NCI-H2081 treated with DMSO at 0.1 percent for 48 hours (cell line): Measurements from ENCODE around the gene CAMK1.

ENCODE experiments used
- DNase-seq: peaks from one replicate; lab custom pipeline; 2025; lab: John Stamatoyannopoulos, UW

The CAMK1 gene

DNA sequence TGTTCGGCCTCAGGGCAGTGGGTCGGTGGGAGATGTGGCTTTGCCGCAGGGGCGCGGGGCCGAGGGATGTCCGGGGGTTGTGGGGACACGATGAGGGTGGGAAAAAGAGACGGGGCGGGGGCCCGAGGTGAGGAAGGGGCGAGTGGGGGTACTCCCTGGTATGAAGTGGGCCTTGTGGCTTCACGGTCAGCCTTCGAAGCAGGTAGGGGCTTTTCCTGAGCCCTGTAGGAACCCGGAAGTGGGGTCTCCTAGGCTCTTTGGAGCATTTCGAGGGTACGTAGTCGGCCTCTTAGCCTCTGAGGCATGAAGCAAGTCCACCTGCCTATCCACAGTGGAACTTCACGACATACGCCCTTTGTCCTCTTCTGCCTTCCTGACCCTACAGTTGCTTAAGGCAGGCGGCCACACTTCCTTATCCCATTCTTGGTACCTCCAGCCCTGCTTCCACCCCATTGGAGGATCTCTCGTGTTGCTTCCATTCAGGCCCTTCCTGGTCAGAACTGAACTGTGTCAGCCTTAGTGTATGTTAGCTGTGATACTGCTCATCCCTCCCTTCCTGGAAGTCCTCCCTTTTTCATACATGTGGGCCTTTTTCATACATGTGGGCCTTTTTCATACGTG lies 23.5 kb upstream of the CAMK1 start:
- DNase-seq, result no peak

DNA sequence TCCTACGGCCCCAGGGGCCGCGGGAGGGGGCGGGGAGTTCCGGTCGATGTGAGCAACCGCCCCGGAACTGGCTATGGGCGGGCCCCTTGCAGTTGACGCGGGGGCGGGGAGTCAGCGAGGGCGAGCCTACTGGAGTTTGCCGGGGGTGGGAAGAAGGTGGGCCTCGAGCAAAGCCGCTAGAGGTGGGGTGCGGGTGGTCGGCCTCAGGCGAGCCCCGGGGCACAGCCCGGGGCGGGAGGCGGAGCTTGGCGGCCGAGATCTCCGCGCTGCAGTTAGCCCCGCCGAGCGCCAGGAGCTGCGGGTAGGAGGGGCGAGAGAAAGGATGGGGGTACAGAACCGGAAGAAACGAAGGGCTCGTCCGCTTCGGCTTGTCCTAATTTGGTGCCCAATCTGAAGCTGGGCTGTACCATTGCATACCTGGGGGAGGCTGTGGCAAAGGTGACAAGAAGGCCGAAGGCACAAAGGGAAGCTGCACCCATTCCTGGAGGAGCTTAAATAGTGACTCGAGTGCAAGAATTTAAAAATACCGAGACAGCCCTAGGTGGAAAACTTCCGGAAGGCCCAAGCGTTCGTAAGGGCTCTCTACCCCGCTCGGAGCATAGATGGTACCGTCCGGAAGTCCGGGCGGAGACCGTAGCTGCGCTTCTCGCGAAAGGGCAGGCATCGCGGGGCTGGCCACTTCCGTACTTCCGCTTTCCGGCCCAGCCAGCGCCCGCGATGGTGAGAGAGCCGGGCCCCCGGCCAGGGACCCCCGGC lies 22.8 kb upstream of the CAMK1 start, which contains the start of the genes ARPC4 and TADA3:
Gene ARPC4 (plus strand): TSS at position 678 of the 756 bp plus-strand sequence. CDS start 40 bp downstream, at position 718.
Gene TADA3 (minus strand): TSS at position 69 of the 756 bp plus-strand sequence. CDS start 1,007 bp downstream, outside the sequence.
- peak; percentile 68 for DNase-seq

DNA sequence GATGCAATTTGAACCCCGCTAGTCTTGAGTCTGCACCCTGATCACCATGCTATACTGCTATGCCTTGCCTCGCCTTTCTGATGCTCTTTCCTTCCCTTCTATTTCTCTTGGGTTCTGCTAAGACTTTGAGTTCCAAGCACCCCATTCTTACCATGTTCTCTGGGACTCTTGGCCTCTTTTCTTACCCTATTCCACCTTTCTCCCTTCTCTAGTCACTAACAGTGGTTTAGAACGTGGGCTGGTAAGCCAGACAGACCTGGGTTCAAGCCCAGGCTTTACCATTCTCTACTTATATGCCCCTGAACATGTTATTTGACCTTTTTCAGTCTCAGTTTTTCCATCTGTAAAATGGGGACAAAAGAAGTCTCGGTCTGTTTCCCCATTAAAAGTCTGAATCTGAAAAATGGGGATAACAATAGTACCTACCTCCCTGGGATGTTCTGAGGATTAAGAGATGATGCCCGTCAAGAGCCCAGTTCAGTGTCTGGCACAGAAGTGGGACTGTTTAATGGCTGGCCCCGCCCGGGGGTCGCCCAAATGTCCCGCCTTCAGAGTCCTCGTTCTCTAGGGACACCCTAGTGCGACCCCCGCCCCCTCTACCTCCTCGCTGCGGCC lies 22.1 kb upstream of the CAMK1 start:
- no peak for DNase-seq

DNA sequence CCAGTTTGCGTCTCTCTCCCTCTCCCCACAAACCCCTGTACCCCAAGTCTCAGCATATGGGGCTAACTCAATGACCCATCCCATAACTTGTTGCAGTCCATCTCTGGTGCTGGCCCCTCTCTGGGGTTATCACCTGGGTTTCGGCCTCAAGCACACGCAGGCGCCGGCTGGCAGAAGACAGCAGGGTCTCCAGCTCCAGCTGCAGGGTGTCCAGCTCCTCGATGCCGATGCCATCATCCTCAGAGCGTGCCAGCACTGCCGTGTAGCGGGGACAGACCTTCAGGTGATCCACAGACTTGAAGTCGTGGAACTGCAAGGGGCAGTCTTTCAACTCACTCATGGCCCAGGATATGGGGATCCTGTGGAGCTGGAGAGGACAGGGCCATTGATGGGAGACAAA lies 21.4 kb upstream of the CAMK1 start:
- no peak for DNase-seq

DNA sequence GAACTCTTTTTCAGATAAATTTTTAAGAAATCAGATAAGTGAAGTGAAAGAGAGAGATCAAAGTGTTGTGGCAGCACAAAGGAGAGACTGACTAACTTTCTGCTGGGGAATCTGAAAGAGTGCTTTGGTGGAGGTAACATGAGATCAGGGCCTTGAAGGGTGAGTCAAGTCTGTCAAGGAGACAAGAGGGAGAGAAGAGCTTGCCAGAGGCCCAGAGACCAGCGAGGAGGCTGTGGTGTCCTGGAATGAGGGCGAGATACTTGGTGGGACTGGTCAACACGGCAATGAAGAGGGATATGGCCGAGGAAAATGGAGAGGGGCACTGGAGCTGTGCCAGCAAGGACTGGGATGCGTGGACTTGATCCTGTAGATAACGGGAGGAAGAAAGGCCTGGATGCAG lies 18.0 kb upstream of the CAMK1 start:
- DNase-seq, result no peak

DNA sequence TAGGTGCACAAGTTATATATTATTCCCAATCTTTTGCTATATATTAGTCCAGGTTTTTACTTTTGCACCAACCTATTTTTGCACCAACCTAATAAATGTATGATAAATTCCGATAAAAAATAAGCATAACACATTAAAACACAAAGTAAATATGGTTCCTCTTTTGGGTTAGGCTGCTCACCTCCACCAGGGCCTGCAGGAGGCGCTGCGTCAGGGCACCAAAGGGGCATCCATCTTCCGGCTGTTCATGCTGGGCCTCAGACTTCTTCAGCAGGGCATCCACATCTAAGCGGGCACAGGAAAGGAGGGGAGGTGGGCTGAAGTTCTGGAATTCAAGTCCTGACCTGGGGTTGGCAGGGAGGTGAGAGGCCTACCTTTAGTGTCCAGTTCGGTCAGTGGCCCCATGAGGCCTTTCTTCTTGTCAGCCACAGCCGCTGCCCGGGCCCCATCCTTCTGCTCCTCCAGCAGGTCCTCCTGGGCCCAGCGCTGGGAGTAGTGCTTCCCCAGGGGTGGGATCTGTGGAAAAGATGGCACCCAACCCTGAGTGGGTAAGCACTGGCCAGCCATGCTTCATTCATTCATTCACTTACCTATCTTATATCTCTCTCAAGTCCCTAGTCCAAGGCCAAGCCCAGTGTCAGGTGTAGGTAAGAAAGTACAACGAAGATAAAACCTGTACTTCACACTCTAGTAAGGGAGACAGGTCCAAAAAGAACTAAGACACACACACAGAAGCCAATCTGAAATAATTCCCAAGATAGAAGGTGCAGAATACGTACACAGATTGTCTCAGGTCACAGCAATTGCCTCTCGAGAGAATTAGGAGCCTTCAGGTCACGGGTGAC lies 17.3 kb upstream of the CAMK1 start:
- DNase-seq, result no peak

DNA sequence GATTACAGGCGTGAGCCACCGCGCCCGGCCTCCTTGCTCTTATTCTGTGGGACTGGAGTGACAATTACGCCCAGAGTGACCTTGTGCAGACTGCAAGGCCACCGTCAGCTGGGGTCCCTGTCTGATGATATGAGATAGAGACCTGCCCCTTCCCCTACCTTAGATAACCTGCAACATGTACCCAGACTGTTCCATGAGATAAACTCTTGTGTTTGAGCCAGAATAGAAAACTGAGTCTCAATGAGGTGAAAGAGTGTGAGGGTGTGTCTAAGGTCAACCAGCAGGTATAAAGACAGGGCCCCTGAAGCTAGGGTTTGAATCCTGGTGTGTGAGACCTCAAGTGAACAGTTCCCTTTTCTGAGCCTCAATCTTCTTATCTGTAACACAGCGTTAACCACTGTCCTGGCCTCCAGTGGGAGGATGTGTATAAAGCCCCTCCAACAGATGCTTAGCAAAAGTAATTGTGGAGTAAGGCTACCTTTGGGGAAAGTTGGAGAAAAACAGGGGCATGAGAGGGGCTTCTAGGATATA lies 16.5 kb upstream of the CAMK1 start:
- DNase-seq, result no peak

DNA sequence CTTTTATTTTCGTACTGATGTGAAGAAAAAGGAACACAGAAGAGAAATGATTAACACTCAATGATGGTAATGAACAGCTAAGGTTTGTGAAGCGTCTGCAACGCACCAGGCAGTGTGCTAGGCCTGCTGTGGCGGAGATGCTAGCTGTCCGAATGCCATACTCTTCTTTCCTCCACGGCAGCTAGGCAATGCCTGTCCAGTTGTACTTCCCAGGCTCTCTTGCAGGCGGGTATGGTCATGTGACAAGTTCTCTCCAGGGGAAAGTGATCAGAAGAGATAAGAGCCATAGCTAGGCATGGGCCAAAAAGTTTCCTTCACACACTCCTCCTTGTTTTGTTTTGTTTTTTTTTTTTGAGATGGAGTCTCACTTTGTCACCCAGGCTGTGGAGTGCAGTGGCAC lies 15.9 kb upstream of the CAMK1 start:
- no peak for DNase-seq

DNA sequence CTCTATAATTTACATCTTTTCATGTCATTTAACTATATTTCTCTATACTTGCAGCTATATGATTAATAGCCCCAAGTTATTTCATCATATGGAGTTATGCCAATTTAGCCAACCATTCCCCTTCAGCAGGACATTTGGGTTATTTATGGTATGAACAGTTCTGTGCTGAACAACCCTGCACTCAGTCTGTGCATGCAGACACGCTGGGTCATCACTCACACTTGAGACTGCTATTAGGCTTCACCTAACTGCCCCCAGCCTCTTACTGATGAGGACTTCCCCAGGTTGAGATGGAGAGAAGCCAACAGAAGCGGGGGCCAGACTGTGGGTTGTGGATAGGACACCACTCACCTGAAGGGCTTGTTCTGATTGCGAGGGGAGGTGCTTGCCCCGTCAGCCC lies 15.2 kb upstream of the CAMK1 start:
- DNase-seq, result no peak

DNA sequence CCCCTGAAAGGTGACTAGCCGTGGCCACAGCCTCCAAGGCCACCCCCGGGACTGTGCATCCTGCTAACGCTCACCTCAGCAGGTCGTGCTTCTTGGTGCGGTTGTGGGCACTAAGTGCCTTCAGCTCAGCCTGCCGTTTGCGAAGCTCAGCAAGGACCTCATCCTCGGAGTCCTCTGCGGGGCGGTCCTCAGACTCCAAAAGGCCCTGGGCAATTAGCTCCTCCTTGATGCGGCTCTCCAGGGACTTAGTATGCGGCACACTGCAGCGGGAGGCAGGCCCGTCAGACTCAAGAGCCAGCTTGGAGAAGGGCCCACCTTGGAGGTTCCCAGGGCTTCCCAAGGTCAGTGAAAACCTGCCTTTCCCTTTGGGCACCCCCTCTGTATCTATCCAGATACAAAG lies 14.2 kb upstream of the CAMK1 start:
- DNase-seq, result no peak

DNA sequence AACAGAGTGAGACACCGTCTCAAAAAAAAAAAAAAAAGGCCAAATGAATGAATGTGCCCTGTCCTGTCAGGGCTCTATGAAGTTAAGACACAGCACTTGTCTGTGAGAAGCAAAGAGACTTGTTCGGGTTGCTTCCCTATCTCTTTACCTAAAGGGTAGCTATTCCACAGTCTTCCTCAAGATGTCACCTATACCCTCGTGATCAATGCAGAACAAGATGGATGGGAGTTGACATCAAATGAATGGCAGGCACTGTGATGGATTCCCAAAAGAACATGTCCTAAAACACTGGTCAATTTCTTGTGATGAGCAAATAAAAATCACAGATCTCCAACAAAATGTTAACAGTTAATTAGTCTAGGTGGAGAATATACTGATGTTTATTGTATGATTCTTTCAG lies 13.0 kb upstream of the CAMK1 start:
- no peak for DNase-seq

DNA sequence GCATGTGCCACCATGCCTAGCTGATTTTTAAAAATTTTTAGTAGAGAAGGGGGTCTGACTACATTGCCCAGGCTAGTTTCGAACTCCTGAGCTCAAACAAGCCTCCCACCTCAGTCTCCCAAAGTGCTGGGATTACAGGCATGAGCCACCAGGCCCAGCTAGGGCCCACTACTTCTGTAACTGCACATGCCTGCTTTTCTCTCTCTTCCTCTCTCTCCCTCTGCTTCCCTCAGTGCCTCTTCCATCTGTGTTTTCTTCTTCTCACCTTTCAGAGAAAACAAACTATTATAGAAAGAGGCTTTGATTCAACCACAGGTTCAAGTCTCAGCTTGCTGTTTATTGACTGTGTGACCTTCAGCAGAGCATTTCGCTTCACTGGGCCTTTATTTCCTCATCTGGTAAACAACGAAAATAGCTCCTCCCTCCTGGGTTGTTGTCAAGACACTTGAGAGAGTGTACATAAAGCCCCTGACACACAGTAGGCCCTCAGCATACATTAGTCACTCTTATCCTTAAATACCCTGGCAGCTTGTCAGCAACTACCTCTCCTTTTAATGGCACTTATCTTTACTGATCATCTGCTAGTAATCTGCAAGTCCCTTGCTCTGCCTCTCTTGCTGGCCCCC lies 12.3 kb upstream of the CAMK1 start:
- no peak for DNase-seq

DNA sequence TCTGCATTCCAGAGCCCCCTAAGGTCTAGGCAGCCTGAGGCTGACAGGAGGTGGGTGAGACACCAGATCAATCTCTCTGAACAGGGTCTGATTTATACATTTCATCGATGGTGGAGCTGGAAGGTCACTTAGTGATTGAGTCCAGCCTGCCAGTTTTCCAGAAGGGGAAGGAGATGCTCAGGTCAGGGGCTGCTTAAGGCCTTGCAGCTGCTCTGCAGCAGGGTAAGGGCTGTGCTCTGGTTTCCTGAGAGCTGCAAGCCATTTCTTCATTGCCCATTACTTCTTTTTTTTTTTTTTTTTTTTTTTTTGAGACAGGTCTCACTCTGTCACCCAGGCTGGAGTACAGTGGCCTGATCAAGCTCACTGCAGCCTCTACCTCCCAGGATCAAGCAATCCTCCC lies 11.8 kb upstream of the CAMK1 start:
- DNase-seq, result no peak

DNA sequence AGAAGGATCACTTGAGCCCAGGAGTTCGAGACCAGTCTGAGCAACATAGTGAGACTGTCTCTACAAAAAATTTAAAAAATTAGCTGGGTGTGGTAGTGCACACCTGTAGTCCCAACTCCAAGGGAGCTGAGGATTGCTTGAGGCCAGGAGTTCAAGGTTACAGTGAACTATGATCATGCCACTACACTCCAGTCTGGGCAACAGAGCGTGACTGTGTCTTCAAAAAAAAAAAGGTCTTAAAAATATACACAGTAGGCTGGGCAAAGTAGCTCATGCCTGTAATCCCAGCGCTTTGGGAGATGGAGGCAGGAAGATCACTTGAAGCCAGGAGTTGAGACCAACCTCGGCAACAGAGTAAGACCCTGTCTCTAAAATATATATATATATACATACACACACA lies 11.2 kb upstream of the CAMK1 start:
- no peak for DNase-seq

DNA sequence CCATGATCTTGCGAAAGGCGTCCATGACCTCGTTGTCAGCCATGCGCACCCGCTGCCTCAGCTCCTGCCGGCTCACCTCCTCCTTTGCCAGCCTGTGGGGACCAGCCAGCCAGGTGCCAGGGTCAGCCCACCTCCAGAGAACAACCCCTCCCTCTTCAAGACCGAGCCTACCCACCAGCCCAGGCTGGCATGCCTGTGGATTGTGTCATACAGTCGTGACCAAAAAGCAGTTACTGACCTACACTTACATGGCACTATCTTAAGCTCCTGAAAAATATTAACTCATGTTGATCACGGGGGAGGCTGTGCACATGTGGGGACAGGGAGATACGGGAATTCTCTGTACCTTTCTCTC lies 10.7 kb upstream of the CAMK1 start:
- no peak for DNase-seq

DNA sequence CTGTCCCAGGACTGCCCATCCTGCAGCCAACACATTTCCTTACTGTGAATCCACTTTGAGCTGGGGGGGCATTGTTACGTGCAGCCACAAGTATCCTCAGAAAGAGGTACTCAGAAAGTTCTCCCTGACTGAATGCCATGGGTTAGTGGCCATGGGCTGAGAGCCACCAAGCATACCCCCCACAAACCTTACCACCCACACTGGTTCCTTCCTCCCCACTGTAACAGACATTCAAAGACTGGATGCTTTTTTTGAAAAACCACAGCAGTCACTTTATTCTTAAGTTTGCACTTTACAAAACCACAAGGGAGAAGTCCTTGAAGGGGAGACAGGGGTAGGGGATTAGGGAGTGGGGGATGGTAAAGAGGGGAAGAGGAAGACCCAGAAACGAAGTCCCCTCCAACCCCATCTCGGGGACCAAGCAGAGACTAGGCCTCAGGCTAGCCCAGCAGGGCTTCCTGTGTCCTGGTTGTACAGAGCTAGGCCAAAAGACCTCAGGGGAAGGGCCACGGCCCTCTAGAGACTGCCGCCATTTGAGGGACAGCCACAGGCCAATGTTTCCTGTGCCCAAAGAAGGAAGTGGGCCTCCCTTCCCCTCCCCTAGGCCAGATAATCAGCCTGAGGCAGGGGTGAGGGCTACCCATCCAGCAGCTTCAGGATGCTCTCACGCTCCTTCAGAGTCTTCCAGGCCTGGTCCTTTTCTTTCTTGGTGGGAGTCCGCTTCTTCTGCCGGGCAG lies 10.1 kb upstream of the CAMK1 start:
- no peak for DNase-seq

DNA sequence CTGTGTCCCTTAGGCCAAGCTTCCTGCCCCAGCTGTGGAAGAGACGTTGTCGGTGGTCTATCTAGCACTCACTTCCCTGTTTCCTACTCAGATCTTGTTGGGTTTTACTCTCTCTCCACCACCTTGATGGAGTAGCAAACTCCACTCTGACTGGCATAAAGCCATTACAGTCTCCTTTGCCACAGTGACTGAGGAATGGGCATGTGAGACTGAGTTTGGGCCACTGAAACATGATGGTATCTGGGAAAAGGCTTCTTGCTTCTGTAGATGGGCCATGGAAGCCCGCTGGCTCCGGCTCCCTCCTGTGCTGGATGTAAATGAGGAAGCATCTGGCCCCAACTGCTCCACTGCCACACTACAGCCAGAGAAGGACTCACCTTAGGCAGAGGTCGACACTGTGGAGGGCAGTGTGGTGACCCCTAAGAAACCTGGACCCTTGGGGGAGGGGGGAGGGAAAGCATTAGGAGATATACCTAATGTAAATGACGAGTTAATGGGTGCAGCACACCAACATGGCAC lies 9.4 kb upstream of the CAMK1 start:
- DNase-seq, result no peak

DNA sequence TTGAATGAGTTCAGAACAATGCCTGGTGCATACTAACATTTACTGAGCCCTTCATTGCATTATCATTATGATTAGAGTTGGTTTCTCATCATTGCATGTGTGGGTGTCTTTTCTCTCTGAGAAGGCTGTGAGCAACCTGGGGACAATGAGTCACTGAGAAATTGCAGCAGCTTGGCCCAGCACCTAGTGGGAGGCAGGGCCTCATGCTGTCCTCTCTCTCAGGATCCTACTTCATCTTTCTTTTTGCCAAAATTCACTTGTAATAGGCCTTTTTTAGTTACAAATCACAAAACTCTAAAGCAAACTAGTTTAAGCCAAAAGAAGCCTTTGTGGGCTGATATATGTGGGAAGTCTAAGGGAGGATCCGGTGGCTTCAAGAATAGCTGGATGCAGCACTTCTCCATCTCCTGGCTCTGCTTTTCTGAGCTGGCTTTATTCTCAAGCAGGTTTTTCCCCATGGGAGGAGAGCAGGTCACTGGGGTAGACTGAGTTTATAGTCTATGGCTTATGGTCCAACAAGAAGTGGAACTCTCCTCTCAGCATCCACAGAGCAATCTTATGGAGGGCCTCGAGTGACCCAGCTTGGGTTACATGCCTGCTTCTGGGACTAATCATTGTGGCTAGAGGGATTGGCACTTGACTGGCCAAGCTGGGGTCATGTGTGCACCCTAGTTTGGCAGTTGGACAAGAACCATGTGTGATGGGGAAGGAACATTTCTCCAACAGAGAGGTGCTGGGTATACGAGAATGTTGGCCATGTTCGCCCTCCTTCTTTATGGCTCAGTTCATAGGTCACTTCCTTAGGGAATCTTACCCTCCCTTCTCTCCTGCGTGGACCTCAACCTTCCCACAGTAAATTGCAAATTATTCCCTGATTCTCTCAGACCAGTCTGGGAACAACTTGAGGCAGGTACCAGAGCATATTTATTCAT lies 8.7 kb upstream of the CAMK1 start:
- no peak for DNase-seq

DNA sequence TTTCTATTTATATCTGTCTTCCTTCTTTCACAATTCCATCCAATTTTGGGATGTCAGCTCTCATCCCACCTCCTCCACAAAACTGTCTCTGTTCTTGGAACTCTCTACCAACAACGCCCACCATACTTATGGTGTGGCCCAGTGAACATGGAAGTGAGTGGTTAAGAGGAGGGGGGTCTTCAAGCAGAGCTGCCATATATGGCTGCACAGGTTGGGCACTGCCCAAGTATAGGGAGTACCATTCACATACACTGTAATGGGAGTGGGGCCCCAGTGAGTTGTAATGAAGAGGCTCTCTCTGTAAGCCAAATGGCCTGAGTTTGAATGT lies 7.9 kb upstream of the CAMK1 start:
- no peak for DNase-seq
